Esophagus muscularis mucosa (tissue), 4 donors: Measurements from ENCODE around the gene ATF6B. TPM values are rescaled to one million over a fixed set of nuclear protein-coding genes. Genes with fewer than 3 reads are reported as not detected.

Experiments used
- DNase-seq: peaks from one replicate; pipeline ENCODE4 v3.0.0-alpha.2; 2017; ENCODE audit errors: extremely low spot score
- H3K27ac ChIP-seq, 4 donors: fragments of 200-600 bp; sonication (generic); replicated peaks in 1 of 4; 1 replicate in 3 of 4; 2 replicates in 1 of 4; pipeline ENCODE4 v1.5.1; 2016 to 2019; ENCODE audit warnings: mild to moderate bottlenecking in 1 of 4
- H3K27me3 ChIP-seq, 4 donors: fragments of 200-600 bp; sonication (generic); one replicate each; pipeline versions ENCODE4 v1.5.1 to v1.6.0; 2016 to 2019
- H3K36me3 ChIP-seq, 4 donors: fragments of 200-600 bp; sonication (generic); one replicate each; pipeline ENCODE4 v1.5.1; 2016 to 2019
- H3K4me1 ChIP-seq, 4 donors: fragments of 200-600 bp; sonication (generic); one replicate each; pipeline ENCODE4 v1.5.1; 2016 to 2019
- H3K4me3 ChIP-seq, 4 donors: fragments of 200-600 bp; sonication (generic); 1 replicate in 2 of 4; 2 replicates in 2 of 4; pipeline ENCODE4 v1.5.1; 2016 to 2019; ENCODE audit warnings: mild to moderate bottlenecking in 4 of 4, moderate library complexity in 1 of 4
- H3K9me3 ChIP-seq, 4 donors: fragments of 200-600 bp; sonication (generic); 1 replicate in 3 of 4; 2 replicates in 1 of 4; pipeline ENCODE4 v1.5.1; 2016 to 2019
- EP300 ChIP-seq: sonication (generic); formaldehyde crosslinking; IDR thresholded peaks from one replicate; pipeline ENCODE4 v1.6.1; 2017; ENCODE audit warnings: antibody characterized with exemption
- POLR2A ChIP-seq: fragments of 450-650 bp; IDR thresholded peaks from one replicate; pipeline ENCODE4 v1.6.1; 2017; ENCODE audit warnings: antibody characterized with exemption, moderate library complexity, mild to moderate bottlenecking, low read depth
- POLR2AphosphoS5 ChIP-seq, 2 donors: sonication (generic); formaldehyde crosslinking; IDR thresholded peaks; one replicate each; pipeline ENCODE4 v1.6.1; 2017; ENCODE audit warnings: antibody characterized with exemption in 2 of 2
- WGBS: methylation state at CpG from one replicate; pipeline ENCODE4 v1.1.5; 2018; 5-methylcytosine and 5-hydroxymethylcytosine counted together
- intact Hi-C: fragments of 100-400 bp; cut with DNase I; formaldehyde crosslinking; loops from one replicate; pipeline ENCODE4 v1.15.1; 2023
- total RNA-seq, 4 donors: library from RNA; depleted of rRNA; stranded (reverse); fragments of >200 nt; gene quantifications; one replicate each; pipeline versions ENCODE4 v1.1.0 to v1.2.1, GENCODE V29; 2016
- TF ChIP-seq, protein P1 (sequence below), 3 experiments: fragments of 200-600 bp in 2 of 3; fragments of 450-650 bp in 1 of 3; sonication (generic) in 2 of 3; IDR thresholded peaks; one replicate each; pipeline ENCODE4 v1.5.1; 2017 to 2019; ENCODE audit warnings: antibody characterized with exemption in 3 of 3, mild to moderate bottlenecking in 2 of 3, moderate library complexity in 1 of 3

Gene ATF6B
- total RNA-seq, 4 donors from 2014 or later: 17.7 to 37.4 (median 27.2) TPM

DNA sequence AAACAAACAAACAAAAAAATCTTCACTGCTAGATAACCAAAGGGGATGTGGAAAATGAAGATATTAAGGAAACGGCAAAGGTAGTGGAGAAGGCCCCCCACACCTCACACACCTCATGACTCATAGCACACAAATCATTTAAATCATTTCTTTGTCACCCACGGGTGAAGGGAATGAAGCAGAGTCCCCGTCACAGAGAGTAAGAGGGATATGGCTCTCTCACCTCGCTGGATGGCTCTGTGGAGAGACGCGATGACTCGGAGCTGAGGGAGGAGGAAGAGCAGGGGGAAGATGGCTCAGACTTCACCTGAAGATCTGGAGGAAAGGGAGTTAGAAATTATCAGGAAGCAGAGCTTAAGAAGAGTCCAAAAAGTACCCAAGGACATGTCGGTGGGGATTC, 1.2 kb downstream of the ATF6B start:
- 64% methylated on average over 8 of the region's 8 CpGs for WGBS

DNA sequence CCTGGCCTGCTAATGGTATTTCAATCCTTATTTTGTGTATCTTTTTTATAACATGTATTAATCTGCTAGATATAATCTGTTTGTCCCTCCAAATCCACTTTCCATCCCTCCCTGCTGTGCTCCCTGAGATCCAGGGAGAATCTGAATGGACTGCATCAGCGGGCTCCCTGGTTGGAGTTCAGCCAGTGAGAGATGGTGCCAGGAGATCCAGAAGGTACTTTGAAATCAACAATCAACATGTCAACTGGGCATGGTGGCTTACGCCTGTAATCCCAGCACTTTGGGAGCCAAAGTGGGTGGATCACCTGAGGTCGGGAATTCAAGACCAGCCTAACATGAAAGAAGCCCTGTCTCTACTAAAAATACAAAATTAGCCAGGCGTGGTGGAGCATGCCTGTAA, 4.4 kb downstream of the ATF6B start:
- Histone ChIP-seq H3K9me3 (no peaks in the 10 kb centered on the region), H3K27ac (no peak overlapping the region), H3K36me3 (peaks cover 44 to 83% (median 76%) of the 10 kb centered on the region in 4 donors), H3K4me1 (peaks cover 25 to 46% (median 34%) of the 10 kb centered on the region in 4 donors), H3K27me3 (no peaks in the 10 kb centered on the region), H3K4me3 (no peak overlapping the region)
- WGBS: 92% methylated on average over 4 of the region's 4 CpGs
- TF ChIP-seq POLR2A (no peak), EP300 (no peak), POLR2AphosphoS5 (IDR thresholded peaks at IDR 0.05) (no peak)
- TF ChIP-seq, protein P1, sequence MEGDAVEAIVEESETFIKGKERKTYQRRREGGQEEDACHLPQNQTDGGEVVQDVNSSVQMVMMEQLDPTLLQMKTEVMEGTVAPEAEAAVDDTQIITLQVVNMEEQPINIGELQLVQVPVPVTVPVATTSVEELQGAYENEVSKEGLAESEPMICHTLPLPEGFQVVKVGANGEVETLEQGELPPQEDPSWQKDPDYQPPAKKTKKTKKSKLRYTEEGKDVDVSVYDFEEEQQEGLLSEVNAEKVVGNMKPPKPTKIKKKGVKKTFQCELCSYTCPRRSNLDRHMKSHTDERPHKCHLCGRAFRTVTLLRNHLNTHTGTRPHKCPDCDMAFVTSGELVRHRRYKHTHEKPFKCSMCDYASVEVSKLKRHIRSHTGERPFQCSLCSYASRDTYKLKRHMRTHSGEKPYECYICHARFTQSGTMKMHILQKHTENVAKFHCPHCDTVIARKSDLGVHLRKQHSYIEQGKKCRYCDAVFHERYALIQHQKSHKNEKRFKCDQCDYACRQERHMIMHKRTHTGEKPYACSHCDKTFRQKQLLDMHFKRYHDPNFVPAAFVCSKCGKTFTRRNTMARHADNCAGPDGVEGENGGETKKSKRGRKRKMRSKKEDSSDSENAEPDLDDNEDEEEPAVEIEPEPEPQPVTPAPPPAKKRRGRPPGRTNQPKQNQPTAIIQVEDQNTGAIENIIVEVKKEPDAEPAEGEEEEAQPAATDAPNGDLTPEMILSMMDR (IDR thresholded peaks at IDR 0.05): no peak
- intact Hi-C loops: no loop called here
- DNase-seq: no peak

More for the DNA sequence above, 1.2 kb downstream of the ATF6B start:
- intact Hi-C loops: no loop called here
- Histone ChIP-seq H3K36me3 (peaks cover 28 to 52% (median 46%) of the 10 kb centered on the region in 4 donors), H3K9me3 (no peaks in the 10 kb centered on the region), H3K4me1 (peaks cover 29 to 48% (median 38%) of the 10 kb centered on the region in 4 donors), H3K4me3 (peak overlapping the region; percentile 80 to 92 (median 86)), H3K27ac (peak overlapping the region in 3 of 4 donors; percentile 85 to 94 (median 92)), H3K27me3 (no peaks in the 10 kb centered on the region)
- no peak for DNase-seq
- no peak for TF ChIP-seq POLR2A
- TF ChIP-seq POLR2AphosphoS5 (IDR thresholded peaks at IDR 0.05): no peak
- TF ChIP-seq EP300: no peak
- TF ChIP-seq, protein P1 (IDR thresholded peaks at IDR 0.05): no peak

DNA sequence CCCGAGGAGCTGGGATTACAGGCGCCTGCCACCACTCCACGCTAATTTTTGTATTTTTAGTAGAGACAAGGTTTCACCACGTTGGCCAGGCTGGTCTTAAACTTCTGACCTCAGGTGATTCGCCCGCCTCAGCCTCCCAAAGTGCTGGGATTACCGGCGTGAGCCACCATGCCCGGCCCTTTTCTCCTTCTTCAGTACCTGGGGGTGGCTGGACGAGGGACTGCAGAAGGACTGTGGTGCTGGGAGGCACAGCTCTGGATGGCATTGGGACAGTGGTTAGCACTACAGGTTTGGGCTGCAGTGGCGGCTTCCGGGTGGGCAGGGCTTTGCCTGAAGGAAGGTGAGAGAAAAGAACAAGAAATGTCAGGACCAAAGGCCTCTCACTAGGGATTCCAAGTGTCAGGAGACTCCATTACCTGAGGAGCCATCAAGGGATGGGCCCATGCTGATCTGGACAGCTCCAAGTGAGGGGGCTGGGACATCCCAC, 7.4 kb downstream of the ATF6B start:
- 94% methylated on average over 12 of the region's 12 CpGs for WGBS
- H3K27me3 ChIP-seq: no peaks in the 10 kb centered on the region
- no peak overlapping the region for H3K27ac ChIP-seq
- H3K4me3 ChIP-seq: no peak overlapping the region
- intact Hi-C loops: no loop called here
- no peak for TF ChIP-seq EP300
- TF ChIP-seq, protein P1 (IDR thresholded peaks at IDR 0.05): no peak
- TF ChIP-seq POLR2AphosphoS5 (IDR thresholded peaks at IDR 0.05): no peak
- TF ChIP-seq POLR2A: no peak
- no peaks in the 10 kb centered on the region for H3K9me3 ChIP-seq
- peaks cover 63 to 99% (median 95%) of the 10 kb centered on the region in 4 donors for H3K36me3 ChIP-seq
- DNase-seq: no peak
- H3K4me1 ChIP-seq: peaks cover 11 to 24% (median 16%) of the 10 kb centered on the region in 4 donors

DNA sequence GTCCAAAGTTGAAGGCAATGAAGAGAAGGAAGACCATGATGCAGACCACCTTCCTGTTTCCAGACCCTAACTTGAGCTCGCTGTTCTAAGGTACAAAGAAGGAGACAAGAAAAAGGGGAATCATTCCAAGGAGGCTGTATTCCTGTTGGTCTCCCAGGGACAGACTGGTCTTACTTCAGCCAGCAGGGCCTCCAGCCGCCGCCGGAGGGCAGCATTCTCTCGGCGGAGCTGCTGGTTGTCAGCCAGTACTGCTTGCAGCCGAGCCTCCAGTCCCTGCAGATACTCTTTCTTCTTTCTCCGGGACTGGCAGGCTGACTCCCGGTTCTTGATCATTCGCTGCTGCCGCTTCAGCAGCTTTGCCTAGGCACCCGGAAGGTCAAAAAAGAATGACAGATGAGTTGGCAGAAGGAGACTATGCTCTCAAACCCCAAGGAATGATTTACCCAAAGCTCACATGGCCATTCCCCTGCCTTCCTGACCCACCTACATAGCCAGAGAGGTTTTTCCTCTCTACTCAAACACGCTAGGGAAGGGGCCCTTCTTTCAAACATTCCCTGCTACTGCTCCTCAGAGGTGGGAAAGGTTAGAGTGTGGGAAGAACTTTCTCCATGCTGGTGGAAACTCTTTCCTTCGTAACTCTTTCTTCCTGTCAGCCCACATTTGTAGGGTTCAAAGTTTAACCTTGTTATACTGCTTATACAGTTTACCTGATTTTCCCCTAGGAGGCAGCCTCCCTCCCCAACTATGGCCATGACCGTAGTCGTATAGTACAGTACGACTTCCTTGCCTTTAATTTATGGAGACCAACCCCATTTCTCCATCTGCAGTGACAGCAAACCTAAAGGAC, 9.0 kb downstream of the ATF6B start:
- Histone ChIP-seq H3K27me3 (no peaks in the 10 kb centered on the region), H3K36me3 (peaks cover 50 to 92% (median 89%) of the 10 kb centered on the region in 4 donors), H3K4me3 (no peak overlapping the region), H3K27ac (peak overlapping the region; percentile 52 to 68 (median 64)), H3K4me1 (peaks cover 21 to 35% (median 28%) of the 10 kb centered on the region in 4 donors), H3K9me3 (no peaks in the 10 kb centered on the region)
- 15% methylated on average over 17 of the region's 17 CpGs for WGBS
- TF ChIP-seq, protein P1 (IDR thresholded peaks at IDR 0.05): peak; percentile 96 to 97 (median 96)
- peak; percentile 62 to 78 for TF ChIP-seq POLR2AphosphoS5 (IDR thresholded peaks at IDR 0.05)
- TF ChIP-seq EP300: no peak
- no peak for TF ChIP-seq POLR2A
- intact Hi-C loops: loop anchor here (2.0 kb wide), 1 partner anchor 36 kb away; the partner anchor contains the start of gene PPT2
- DNase-seq: no peak
